Suprapubic skin (tissue), 4 donors: ENCODE results near the gene USP3.

Experiments used
- CTCF ChIP-seq, 2 donors: fragments of 200-600 bp in 1 of 2; fragments of 450-650 bp in 1 of 2; sonication (generic) in 1 of 2; IDR thresholded peaks; one replicate each; pipeline ENCODE4 v1.5.1; 2016 to 2019; ENCODE audit warnings: antibody characterized with exemption in 2 of 2, mild to moderate bottlenecking in 1 of 2, moderate library complexity in 1 of 2
- POLR2A ChIP-seq, 2 donors: fragments of 450-650 bp; IDR thresholded peaks; one replicate each; pipeline ENCODE4 v1.6.1; 2017; ENCODE audit warnings: antibody characterized with exemption in 2 of 2, mild to moderate bottlenecking in 2 of 2, moderate library complexity in 2 of 2
- POLR2AphosphoS5 ChIP-seq, 3 donors: sonication (generic); formaldehyde crosslinking; IDR thresholded peaks; one replicate each; pipeline ENCODE4 v1.6.1; 2017; ENCODE audit warnings: antibody characterized with exemption in 3 of 3

GRCh38 chr15:63481105-63481810 lies 23.1 kb upstream of the USP3 start:
- TF ChIP-seq CTCF (IDR thresholded peaks at IDR 0.05) (no peak), POLR2A (IDR thresholded peaks at IDR 0.05) (no peak), POLR2AphosphoS5 (IDR thresholded peaks at IDR 0.05) (no peak)
